Measurements from ENCODE around the gene ATP6V0A4.
"Not testable (repeated sequence)": the region's sequence is repeated elsewhere in the genome, so short reads cannot be mapped to it uniquely, and the experiment has no call there.

ATP6V0A4 gene

GRCh38 chr7:138797715-138798320 lies at the start of gene ATP6V0A4, which contains the start of gene TMEM213:
ATP6V0A4 (minus strand) TSS chr7:138798196; CDS start chr7:138771247, 26,949 bp downstream.
TMEM213 (plus strand) TSS chr7:138797994; CDS start chr7:138798105, 111 bp downstream.
- DNase-seq (ENCODE audit: low read depth), result no peak

- no peak for DNase-seq (ENCODE audit: low read depth)
Measured at GRCh38 chr7:138845711-138846110, 47.7 kb upstream of the ATP6V0A4 start.

- DNase-seq (ENCODE audit: low read depth), result no peak
Measured at GRCh38 chr7:138843632-138844580, 45.9 kb upstream of the ATP6V0A4 start.

- DNase-seq (ENCODE audit: low read depth), result peak; percentile 94
Measured at GRCh38 chr7:138842111-138842510, 44.1 kb upstream of the ATP6V0A4 start.

- no peak for DNase-seq (ENCODE audit: low read depth)
Measured at GRCh38 chr7:138838166-138838565, 40.2 kb upstream of the ATP6V0A4 start.

GRCh38 chr7:138837627-138838026 lies 39.6 kb upstream of the ATP6V0A4 start:
- no peak for DNase-seq (ENCODE audit: low read depth)

GRCh38 chr7:138835087-138835486 lies 37.1 kb upstream of the ATP6V0A4 start:
- DNase-seq (ENCODE audit: low read depth), result no peak

- DNase-seq (ENCODE audit: low read depth), result no peak
Measured at GRCh38 chr7:138834583-138834982, 36.6 kb upstream of the ATP6V0A4 start.

GRCh38 chr7:138833596-138833995 lies 35.6 kb upstream of the ATP6V0A4 start:
- no peak for DNase-seq (ENCODE audit: low read depth)

GRCh38 chr7:138832966-138833365 lies 35.0 kb upstream of the ATP6V0A4 start:
- no peak for DNase-seq (ENCODE audit: low read depth)

GRCh38 chr7:138829335-138829734 lies 31.3 kb upstream of the ATP6V0A4 start:
- DNase-seq (ENCODE audit: low read depth), result no peak

GRCh38 chr7:138828302-138828701 lies 30.3 kb upstream of the ATP6V0A4 start:
- DNase-seq (ENCODE audit: low read depth), result no peak

GRCh38 chr7:138825049-138825721 lies 27.2 kb upstream of the ATP6V0A4 start:
- no peak for DNase-seq (ENCODE audit: low read depth)

GRCh38 chr7:138822867-138823535 lies 25.0 kb upstream of the ATP6V0A4 start:
- no peak for DNase-seq (ENCODE audit: low read depth)

GRCh38 chr7:138821912-138822311 lies 23.9 kb upstream of the ATP6V0A4 start:
- no peak for DNase-seq (ENCODE audit: low read depth)

- no peak for DNase-seq (ENCODE audit: low read depth)
Measured at GRCh38 chr7:138819625-138820024, 21.6 kb upstream of the ATP6V0A4 start.

- DNase-seq (ENCODE audit: low read depth), result no peak
Measured at GRCh38 chr7:138816650-138817049, 18.7 kb upstream of the ATP6V0A4 start.

GRCh38 chr7:138814816-138815332 lies 16.9 kb upstream of the ATP6V0A4 start:
- DNase-seq (ENCODE audit: low read depth), result peak; percentile 19

- DNase-seq (ENCODE audit: low read depth), result no peak
Measured at GRCh38 chr7:138813945-138814344, 15.9 kb upstream of the ATP6V0A4 start.

GRCh38 chr7:138811327-138811726 lies 13.3 kb upstream of the ATP6V0A4 start:
- DNase-seq (ENCODE audit: low read depth), result not testable (repeated sequence)

GRCh38 chr7:138809346-138809745 lies 11.3 kb upstream of the ATP6V0A4 start:
- DNase-seq (ENCODE audit: low read depth), result no peak

- DNase-seq (ENCODE audit: low read depth), result no peak
Measured at GRCh38 chr7:138804618-138805017, 6.6 kb upstream of the ATP6V0A4 start.
